Muscle layer of colon (tissue), 2 donors: ENCODE data around the gene SNAP25.

Experiments used
- H3K27ac ChIP-seq: one replicate; pipeline ENCODE4 v1.7.0; 2013; ENCODE audit warnings: low read depth, mild to moderate bottlenecking, low read length, moderate library complexity
- H3K27me3 ChIP-seq, 2 donors: one replicate each; pipeline ENCODE4 v1.7.0; 2013; ENCODE audit warnings: low read length in 2 of 2, mild to moderate bottlenecking in 2 of 2; ENCODE audit not compliant: insufficient read depth in 2 of 2, control insufficient read depth in 1 of 2
- H3K36me3 ChIP-seq: one replicate; pipeline ENCODE4 v1.7.0; 2013; ENCODE audit warnings: mild to moderate bottlenecking, low read length; ENCODE audit not compliant: insufficient read depth
- H3K4me1 ChIP-seq: one replicate; pipeline ENCODE4 v1.7.0; 2013; ENCODE audit warnings: mild to moderate bottlenecking, low read length; ENCODE audit not compliant: insufficient read depth
- H3K4me3 ChIP-seq, 2 donors: one replicate each; pipeline ENCODE4 v1.7.0; 2013; ENCODE audit warnings: low read length in 2 of 2, low read depth in 1 of 2, mild to moderate bottlenecking in 1 of 2, moderate library complexity in 1 of 2
- H3K9ac ChIP-seq: one replicate; pipeline ENCODE4 v1.7.0; 2013; ENCODE audit warnings: low read length
- H3K9me3 ChIP-seq: one replicate; pipeline ENCODE4 v1.7.0; 2013; ENCODE audit warnings: mild to moderate bottlenecking, low read length
- donor health status: abdominal sarcoma.
- donor health status: Adenocarcinoma of cecum.

The SNAP25 gene

GRCh38 chr20:10180651-10181235 lies 37.9 kb upstream of the SNAP25 start:
- Histone ChIP-seq H3K4me1 (peaks cover 16% of the 10 kb centered on the region), H3K9ac (no peak overlapping the region), H3K27me3 (no peaks in the 10 kb centered on the region), H3K4me3 (no peak overlapping the region), H3K27ac (no peak overlapping the region), H3K36me3 (no peaks in the 10 kb centered on the region), H3K9me3 (no peaks in the 10 kb centered on the region)

DNA sequence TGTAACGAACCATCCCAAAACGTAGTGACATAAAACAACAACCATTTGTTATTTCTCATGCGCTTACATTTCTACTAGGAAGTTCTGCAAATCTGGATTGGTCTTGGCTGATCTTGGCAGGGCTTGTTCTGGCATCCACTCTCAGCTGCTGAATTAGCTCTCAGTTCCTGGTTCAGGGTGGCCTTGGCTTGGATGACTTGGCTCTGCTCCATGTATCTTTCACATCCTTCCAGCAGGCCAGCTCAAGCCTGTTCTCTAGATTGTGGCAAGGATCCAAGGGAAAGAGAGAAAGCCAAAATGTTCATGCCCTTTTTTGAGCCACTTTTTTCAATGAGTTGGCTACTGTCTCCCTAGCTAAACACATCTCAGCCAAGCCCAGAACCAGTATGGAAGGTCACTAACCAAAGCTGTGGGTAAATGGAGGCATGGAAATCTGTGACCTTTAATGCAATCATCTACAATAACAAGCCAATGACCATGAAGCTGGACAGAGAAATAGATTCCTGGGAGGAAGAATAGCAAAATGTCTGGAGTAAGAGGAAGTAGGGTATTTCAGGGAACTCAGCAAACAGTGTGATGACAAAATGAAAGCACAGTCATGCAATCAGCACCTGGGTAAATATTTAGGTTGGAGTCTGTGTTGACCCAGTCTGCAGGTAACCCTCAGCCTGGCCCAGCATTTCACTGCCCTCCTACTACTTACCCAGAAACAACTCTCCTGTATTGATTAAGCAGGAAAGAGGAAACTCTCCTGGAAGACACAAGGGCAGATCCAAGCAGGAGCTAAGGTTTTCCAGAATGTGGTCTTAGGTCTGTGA lies 32.7 kb upstream of the SNAP25 start:
- H3K9ac ChIP-seq: no peak overlapping the region
- H3K4me3 ChIP-seq: no peak overlapping the region
- no peaks in the 10 kb centered on the region for H3K36me3 ChIP-seq
- no peaks in the 10 kb centered on the region for H3K27me3 ChIP-seq
- no peaks in the 10 kb centered on the region for H3K4me1 ChIP-seq
- H3K9me3 ChIP-seq: no peaks in the 10 kb centered on the region
- H3K27ac ChIP-seq: no peak overlapping the region

- no peaks in the 10 kb centered on the region for H3K36me3 ChIP-seq
- no peaks in the 10 kb centered on the region for H3K9me3 ChIP-seq
- H3K9ac ChIP-seq: no peak overlapping the region
- H3K4me1 ChIP-seq: no peaks in the 10 kb centered on the region
- H3K27ac ChIP-seq: no peak overlapping the region
- H3K27me3 ChIP-seq: no peaks in the 10 kb centered on the region
- H3K4me3 ChIP-seq: no peak overlapping the region
Measured at GRCh38 chr20:10190456-10190855, 28.2 kb upstream of the SNAP25 start.

DNA sequence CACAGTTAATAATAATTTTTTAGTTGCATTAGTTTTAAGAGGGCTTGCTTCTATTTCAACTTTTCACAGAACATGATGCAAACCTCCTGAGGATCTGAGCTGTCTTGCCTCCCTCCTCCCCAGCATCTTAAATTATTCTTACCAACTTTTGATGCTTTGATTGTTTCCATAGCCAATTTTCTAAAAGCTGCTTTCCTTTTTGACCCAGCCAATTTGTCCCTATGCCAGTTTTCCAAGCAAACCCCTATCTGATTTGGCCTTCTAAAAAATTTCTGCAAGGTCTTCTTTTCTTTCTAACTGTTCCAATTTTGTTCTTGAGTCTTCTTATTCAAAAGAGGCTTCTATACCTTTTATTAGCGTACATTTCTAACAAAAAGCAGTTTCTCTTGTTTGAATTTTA lies 26.5 kb upstream of the SNAP25 start:
- H3K36me3 ChIP-seq: no peaks in the 10 kb centered on the region
- H3K9me3 ChIP-seq: no peaks in the 10 kb centered on the region
- H3K27ac ChIP-seq: no peak overlapping the region
- no peak overlapping the region for H3K4me3 ChIP-seq
- H3K27me3 ChIP-seq: no peaks in the 10 kb centered on the region
- H3K4me1 ChIP-seq: no peaks in the 10 kb centered on the region
- H3K9ac ChIP-seq: no peak overlapping the region

DNA sequence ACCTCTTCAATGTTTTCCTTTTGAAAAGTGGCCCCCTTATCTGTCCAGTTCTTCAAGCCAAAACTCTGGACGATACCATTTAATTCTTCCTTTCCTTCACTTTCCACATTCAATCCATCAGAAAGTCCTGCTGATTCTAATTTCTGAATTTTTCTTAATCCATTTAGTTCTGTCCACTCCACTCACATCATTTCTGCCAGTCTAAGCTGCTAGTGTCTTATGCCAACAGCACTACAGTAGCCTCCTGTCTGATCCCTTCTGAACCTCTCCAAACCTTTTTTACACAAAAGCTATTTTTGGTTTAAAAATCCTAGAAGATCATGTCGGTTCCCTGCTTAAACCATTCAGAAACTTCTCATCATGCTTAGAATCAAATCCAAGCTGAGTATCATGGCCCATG lies 24.5 kb upstream of the SNAP25 start:
- H3K4me1 ChIP-seq: no peaks in the 10 kb centered on the region
- no peaks in the 10 kb centered on the region for H3K36me3 ChIP-seq
- H3K4me3 ChIP-seq: no peak overlapping the region
- H3K9me3 ChIP-seq: no peaks in the 10 kb centered on the region
- H3K9ac ChIP-seq: no peak overlapping the region
- no peak overlapping the region for H3K27ac ChIP-seq
- no peaks in the 10 kb centered on the region for H3K27me3 ChIP-seq

DNA sequence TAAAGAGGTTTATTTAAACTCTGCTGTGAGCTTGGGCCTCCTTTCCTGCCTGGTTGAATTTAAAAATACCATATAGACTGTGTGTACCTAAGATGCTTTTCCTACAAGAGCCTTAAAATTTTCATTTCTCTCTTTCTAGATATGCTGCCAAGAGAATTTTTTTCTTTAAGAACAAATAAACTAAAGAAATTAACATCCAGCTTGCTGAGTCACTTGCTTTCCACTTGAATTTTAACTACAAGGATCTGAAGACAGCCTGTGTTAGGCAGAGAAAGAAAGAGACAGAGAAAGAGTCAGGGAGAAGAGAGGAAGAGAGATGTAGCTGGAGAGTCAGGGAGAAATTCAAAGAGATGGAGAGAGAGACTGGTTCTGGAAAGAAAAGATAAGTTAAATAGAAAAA lies 18.3 kb upstream of the SNAP25 start:
- Histone ChIP-seq H3K9me3 (no peaks in the 10 kb centered on the region), H3K4me3 (no peak overlapping the region), H3K4me1 (no peaks in the 10 kb centered on the region), H3K27ac (no peak overlapping the region), H3K9ac (no peak overlapping the region), H3K27me3 (no peaks in the 10 kb centered on the region), H3K36me3 (no peaks in the 10 kb centered on the region)

GRCh38 chr20:10201321-10201870 lies 17.2 kb upstream of the SNAP25 start:
- H3K27me3 ChIP-seq: no peaks in the 10 kb centered on the region
- H3K4me1 ChIP-seq: no peaks in the 10 kb centered on the region
- H3K9me3 ChIP-seq: no peaks in the 10 kb centered on the region
- no peak overlapping the region for H3K27ac ChIP-seq
- no peak overlapping the region for H3K4me3 ChIP-seq
- H3K9ac ChIP-seq: no peak overlapping the region
- no peaks in the 10 kb centered on the region for H3K36me3 ChIP-seq

DNA sequence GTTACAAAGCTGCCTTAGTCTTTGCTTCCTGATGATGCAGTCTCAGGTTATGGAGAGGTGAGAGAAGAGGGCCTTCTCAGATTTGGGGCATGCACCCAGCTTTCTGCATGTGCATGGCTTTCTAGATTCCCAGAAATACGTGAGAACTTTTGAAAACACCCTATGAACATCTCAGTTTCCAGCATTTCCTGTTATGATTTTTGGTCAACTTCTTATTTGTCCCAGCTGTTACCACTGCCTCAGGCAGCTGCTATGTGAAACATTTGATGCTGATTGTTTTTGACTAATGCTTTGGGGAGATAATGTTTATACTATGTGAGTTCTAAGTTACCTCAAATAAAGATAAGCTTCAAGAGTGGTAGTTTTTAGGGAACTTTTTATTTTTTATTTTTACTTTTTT lies 9.5 kb upstream of the SNAP25 start:
- H3K4me3 ChIP-seq: no peak overlapping the region
- no peaks in the 10 kb centered on the region for H3K27me3 ChIP-seq

DNA sequence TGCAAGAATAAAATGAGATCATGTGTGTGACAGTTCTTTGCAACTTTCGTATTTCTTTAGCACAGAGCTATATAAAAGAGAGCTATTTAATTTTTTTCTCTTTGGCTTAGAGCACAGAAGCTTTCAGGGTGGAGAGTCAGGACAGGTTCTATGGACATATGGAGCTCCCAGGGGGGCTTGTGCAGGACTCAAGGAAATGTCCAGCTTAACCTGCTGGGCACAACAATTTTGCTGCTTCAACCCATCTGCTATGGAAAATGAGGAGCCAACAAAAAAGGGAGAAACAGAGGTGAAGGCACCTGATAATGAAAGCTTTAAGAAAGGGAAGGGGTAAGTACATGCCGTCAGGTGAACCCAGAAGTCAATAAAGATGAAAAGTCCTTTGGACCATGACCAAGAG lies 5.1 kb upstream of the SNAP25 start:
- peaks cover 6 to 13% of the 10 kb centered on the region in 2 donors for H3K27me3 ChIP-seq

More for the DNA sequence above, 9.5 kb upstream of the SNAP25 start:
- Histone ChIP-seq H3K4me1 (no peaks in the 10 kb centered on the region), H3K9me3 (no peaks in the 10 kb centered on the region), H3K36me3 (no peaks in the 10 kb centered on the region), H3K27ac (no peak overlapping the region), H3K9ac (no peak overlapping the region)

GRCh38 chr20:10216146-10216791 lies 2.4 kb upstream of the SNAP25 start:
- Histone ChIP-seq H3K4me3 (no peak overlapping the region), H3K27ac (peak overlapping the region; percentile 44), H3K4me1 (no peaks in the 10 kb centered on the region), H3K9ac (no peak overlapping the region), H3K9me3 (no peaks in the 10 kb centered on the region), H3K36me3 (no peaks in the 10 kb centered on the region), H3K27me3 (peaks cover 6 to 18% of the 10 kb centered on the region in 2 donors)

More for the DNA sequence above, 5.1 kb upstream of the SNAP25 start:
- H3K4me3 ChIP-seq: no peak overlapping the region
- H3K4me1 ChIP-seq: no peaks in the 10 kb centered on the region
- no peaks in the 10 kb centered on the region for H3K36me3 ChIP-seq
- H3K27ac ChIP-seq: no peak overlapping the region
- no peaks in the 10 kb centered on the region for H3K9me3 ChIP-seq
- H3K9ac ChIP-seq: no peak overlapping the region

GRCh38 chr20:10217721-10218410 lies 764 bp upstream of the SNAP25 start:
- Histone ChIP-seq H3K36me3 (no peaks in the 10 kb centered on the region), H3K27me3 (peaks cover 6 to 18% of the 10 kb centered on the region in 2 donors), H3K9me3 (no peaks in the 10 kb centered on the region), H3K27ac (peak overlapping the region; percentile 80), H3K4me1 (no peaks in the 10 kb centered on the region), H3K4me3 (no peak overlapping the region), H3K9ac (peak overlapping the region; percentile 61)
